Bronchial epithelial cell (primary cell): ENCODE results near the gene HDGF. TPM values are rescaled to one million over a fixed set of nuclear protein-coding genes. Genes with fewer than 3 reads are reported as not detected.

Experiments used
- DNase-seq: peaks from one replicate; pipeline ENCODE4 v3.0.0-alpha.2; 2010; ENCODE audit warnings: low read depth
- FAIRE-seq: peaks from 2 replicates; lab custom pipeline; 2011; peaks lifted over from hg19 to GRCh38; lab: Jason Lieb, UNC
- H3K27me3 ChIP-seq: 2 replicates; pipeline ENCODE4 v1.5.1; 2011; ENCODE audit warnings: low read length; ENCODE audit not compliant: control insufficient read depth, insufficient read depth
- H3K36me3 ChIP-seq: 2 replicates; pipeline ENCODE4 v1.5.1; 2011; ENCODE audit warnings: low read length; ENCODE audit not compliant: control insufficient read depth, insufficient read depth
- H3K4me3 ChIP-seq: 2 replicates; pipeline ENCODE4 v1.5.1; 2011; ENCODE audit warnings: mild to moderate bottlenecking, low read depth, low read length, control low read depth
- total RNA-seq: library from RNA; depleted of rRNA; stranded (reverse); fragments of >200 nt; gene quantifications from 2 replicates; pipeline ENCODE4 v1.2.1, GENCODE V29; 2014
- TF ChIP-seq, protein P1 (sequence below): IDR thresholded peaks from 2 replicates; pipeline ENCODE4 v1.5.1; 2011; ENCODE audit warnings: mild to moderate bottlenecking, moderate library complexity, low read length, control low read depth, inconsistent platforms; ENCODE audit not compliant: insufficient read depth, severe bottlenecking

HDGF gene
- total RNA-seq, 1 donor from 2014 or later, result 163 TPM

DNA sequence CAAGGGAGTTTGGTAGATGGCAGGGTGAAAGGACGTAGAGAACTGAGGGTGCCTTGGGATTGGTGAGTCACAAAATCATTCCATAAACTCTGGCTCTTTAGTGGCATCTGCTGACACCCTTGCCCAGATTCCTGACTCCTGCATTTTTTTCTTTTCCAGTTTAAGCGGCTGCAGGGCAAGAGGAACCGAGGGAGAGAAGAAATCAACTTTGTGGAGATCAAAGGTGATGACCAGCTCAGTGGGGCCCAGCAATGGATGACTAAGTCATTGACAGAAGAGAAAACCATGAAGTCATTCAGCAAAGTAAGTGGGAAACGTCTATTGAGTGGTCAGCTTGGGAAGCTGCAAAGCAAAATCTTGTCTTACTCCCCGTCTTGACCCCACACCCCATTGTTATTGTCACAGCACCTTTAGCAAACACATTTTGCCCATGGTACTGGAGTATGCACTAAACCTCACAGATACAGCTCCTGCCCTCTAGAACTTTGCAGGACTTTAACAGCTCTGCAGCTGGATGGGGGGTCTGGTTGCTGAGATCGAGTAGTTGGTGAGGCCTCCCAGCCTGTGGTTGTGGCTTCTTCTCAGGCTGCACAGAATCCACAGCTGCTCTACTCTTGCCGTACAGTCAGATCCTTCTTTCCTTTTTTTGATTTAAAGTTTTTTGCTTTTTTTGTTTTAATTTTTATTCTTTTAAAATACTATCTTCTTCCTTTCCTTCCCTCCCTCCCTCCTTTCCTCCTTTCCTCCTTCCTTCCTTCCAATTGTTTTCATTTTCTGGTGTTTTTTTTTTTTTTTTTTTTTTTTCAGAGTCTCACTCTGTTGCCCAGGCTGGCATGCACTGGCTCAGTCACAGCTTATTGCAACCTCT is 43.3 kb upstream of the HDGF start:
- DNase-seq, result no peak
- Histone ChIP-seq H3K27me3 (no peaks in the 10 kb centered on the region), H3K36me3 (peaks cover 26% of the 10 kb centered on the region), H3K4me3 (no peak overlapping the region)
- TF ChIP-seq, protein P1, sequence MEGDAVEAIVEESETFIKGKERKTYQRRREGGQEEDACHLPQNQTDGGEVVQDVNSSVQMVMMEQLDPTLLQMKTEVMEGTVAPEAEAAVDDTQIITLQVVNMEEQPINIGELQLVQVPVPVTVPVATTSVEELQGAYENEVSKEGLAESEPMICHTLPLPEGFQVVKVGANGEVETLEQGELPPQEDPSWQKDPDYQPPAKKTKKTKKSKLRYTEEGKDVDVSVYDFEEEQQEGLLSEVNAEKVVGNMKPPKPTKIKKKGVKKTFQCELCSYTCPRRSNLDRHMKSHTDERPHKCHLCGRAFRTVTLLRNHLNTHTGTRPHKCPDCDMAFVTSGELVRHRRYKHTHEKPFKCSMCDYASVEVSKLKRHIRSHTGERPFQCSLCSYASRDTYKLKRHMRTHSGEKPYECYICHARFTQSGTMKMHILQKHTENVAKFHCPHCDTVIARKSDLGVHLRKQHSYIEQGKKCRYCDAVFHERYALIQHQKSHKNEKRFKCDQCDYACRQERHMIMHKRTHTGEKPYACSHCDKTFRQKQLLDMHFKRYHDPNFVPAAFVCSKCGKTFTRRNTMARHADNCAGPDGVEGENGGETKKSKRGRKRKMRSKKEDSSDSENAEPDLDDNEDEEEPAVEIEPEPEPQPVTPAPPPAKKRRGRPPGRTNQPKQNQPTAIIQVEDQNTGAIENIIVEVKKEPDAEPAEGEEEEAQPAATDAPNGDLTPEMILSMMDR, result no peak
- no peak for FAIRE-seq

- FAIRE-seq (no peak), DNase-seq (no peak)
Observed at GRCh38 chr1:156789621-156790318, 38.3 kb upstream of the HDGF start.

GRCh38 chr1:156788136-156788535 is 36.7 kb upstream of the HDGF start:
- Histone ChIP-seq H3K27me3 (no peaks in the 10 kb centered on the region), H3K36me3 (peaks cover 19% of the 10 kb centered on the region), H3K4me3 (no peak overlapping the region)
- FAIRE-seq, result no peak
- DNase-seq, result no peak
- TF ChIP-seq, protein P1, result no peak

More at GRCh38 chr1:156789621-156790318, 38.3 kb upstream of the HDGF start:
- no peaks in the 10 kb centered on the region for H3K27me3 ChIP-seq
- peaks cover 21% of the 10 kb centered on the region for H3K36me3 ChIP-seq
- TF ChIP-seq, protein P1, result no peak
- H3K4me3 ChIP-seq, result no peak overlapping the region

GRCh38 chr1:156786640-156787039 is 35.2 kb upstream of the HDGF start:
- Histone ChIP-seq H3K36me3 (peaks cover 18% of the 10 kb centered on the region), H3K27me3 (no peaks in the 10 kb centered on the region), H3K4me3 (no peak overlapping the region)
- FAIRE-seq (no peak), DNase-seq (no peak)
- TF ChIP-seq, protein P1, result no peak

GRCh38 chr1:156785458-156785857 is 34.0 kb upstream of the HDGF start:
- no peak for DNase-seq
- FAIRE-seq, result no peak

More at GRCh38 chr1:156785458-156785857, 34.0 kb upstream of the HDGF start:
- Histone ChIP-seq H3K27me3 (no peaks in the 10 kb centered on the region), H3K36me3 (peaks cover 14% of the 10 kb centered on the region), H3K4me3 (no peak overlapping the region)
- TF ChIP-seq, protein P1, result no peak
